ENCODE data around the gene ZNF410.

- TF ChIP-seq TBP (IDR thresholded peaks at IDR 0.05; ENCODE audit: low read depth, low read length) (no peak), ATF3 (IDR thresholded peaks at IDR 0.05; ENCODE audit: insufficient read depth, low read depth, low read length) (no peak), SRF (IDR thresholded peaks at IDR 0.05; ENCODE audit: low read depth, low read length) (no peak), TAF7 (optimal IDR thresholded peaks at IDR 0.05; ENCODE audit: borderline replicate concordance, low read depth, low read length) (no peak), NRF1 (IDR thresholded peaks at IDR 0.05; ENCODE audit: low read depth, low read length) (no peak)
- TF ChIP-seq, protein P1, sequence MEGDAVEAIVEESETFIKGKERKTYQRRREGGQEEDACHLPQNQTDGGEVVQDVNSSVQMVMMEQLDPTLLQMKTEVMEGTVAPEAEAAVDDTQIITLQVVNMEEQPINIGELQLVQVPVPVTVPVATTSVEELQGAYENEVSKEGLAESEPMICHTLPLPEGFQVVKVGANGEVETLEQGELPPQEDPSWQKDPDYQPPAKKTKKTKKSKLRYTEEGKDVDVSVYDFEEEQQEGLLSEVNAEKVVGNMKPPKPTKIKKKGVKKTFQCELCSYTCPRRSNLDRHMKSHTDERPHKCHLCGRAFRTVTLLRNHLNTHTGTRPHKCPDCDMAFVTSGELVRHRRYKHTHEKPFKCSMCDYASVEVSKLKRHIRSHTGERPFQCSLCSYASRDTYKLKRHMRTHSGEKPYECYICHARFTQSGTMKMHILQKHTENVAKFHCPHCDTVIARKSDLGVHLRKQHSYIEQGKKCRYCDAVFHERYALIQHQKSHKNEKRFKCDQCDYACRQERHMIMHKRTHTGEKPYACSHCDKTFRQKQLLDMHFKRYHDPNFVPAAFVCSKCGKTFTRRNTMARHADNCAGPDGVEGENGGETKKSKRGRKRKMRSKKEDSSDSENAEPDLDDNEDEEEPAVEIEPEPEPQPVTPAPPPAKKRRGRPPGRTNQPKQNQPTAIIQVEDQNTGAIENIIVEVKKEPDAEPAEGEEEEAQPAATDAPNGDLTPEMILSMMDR (IDR thresholded peaks at IDR 0.05; ENCODE audit: control extremely low read depth in 1 of 3, insufficient read depth in 1 of 3, low read depth in 1 of 3, low read length in 3 of 3): no peak
These were observed 58.6 kb downstream of the ZNF410 start for GRCh38 chr14:73945159-73945670.

Measured in H1 (cell line).